Panc1 (cell line): ENCODE data around the gene CLDN5.

Experiments
- POLR2AphosphoS5 ChIP-seq: IDR thresholded peaks from 2 replicates; pipeline ENCODE4 v1.6.1; 2012; ENCODE audit warnings: mild to moderate bottlenecking, low read depth, low read length, moderate library complexity
- TCF7L2 ChIP-seq: IDR thresholded peaks from 2 replicates; pipeline ENCODE4 v1.6.1; 2011; ENCODE audit warnings: mild to moderate bottlenecking, low read depth, low read length, inconsistent platforms
- TF ChIP-seq, protein P1 (sequence below): fragments of 450-650 bp; IDR thresholded peaks from 2 replicates; pipeline ENCODE4 v1.5.1; 2017; ENCODE audit warnings: mild to moderate bottlenecking
- TF ChIP-seq, protein P2 (sequence below), 2 experiments: IDR thresholded peaks; 2 replicates each; pipeline ENCODE4 v1.6.1; 2011 to 2012; ENCODE audit warnings: low read depth in 2 of 2, control low read depth in 1 of 2, low read length in 1 of 2, mild to moderate bottlenecking in 1 of 2, moderate library complexity in 1 of 2; ENCODE audit not compliant: insufficient read depth in 1 of 2

DNA sequence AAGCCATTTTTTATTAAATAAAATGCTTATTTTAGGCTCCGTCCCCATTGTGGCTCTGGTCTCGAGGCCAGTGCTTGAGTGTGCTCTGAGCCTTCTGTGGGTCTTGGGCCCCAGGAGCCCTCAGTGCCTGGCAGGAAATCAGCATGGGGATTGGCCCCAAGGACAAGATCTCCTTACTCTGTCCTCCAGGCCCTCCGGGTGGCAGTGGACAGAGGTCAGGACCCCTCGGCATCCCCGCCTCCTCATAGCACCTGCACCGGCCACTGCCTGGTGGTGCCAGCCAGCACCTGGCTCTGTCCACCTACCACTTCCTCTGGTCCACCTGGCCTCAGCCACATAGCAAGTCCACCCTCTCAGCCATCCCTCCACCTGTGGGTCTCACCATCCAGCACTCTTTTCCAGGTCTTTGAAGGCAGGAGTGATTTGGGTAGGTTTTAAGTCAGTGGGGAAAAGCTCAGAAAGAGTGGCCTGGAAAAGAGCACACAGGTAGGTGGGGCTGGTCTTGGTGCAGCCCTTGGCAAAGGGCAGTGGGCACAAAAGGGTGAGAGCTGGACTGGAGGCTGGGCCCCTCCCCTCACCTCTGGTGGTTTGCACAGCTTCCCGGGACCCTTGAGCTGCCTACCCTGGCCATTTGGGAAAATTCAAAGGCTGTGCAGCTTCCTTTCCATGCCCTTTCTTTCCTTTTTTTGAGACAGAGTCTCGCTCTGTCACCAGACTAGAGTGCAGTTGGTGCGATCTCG is 3.5 kb downstream of the CLDN5 start:
- TF ChIP-seq, protein P1, sequence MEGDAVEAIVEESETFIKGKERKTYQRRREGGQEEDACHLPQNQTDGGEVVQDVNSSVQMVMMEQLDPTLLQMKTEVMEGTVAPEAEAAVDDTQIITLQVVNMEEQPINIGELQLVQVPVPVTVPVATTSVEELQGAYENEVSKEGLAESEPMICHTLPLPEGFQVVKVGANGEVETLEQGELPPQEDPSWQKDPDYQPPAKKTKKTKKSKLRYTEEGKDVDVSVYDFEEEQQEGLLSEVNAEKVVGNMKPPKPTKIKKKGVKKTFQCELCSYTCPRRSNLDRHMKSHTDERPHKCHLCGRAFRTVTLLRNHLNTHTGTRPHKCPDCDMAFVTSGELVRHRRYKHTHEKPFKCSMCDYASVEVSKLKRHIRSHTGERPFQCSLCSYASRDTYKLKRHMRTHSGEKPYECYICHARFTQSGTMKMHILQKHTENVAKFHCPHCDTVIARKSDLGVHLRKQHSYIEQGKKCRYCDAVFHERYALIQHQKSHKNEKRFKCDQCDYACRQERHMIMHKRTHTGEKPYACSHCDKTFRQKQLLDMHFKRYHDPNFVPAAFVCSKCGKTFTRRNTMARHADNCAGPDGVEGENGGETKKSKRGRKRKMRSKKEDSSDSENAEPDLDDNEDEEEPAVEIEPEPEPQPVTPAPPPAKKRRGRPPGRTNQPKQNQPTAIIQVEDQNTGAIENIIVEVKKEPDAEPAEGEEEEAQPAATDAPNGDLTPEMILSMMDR: no peak
- TF ChIP-seq TCF7L2 (no peak), POLR2AphosphoS5 (no peak)
- TF ChIP-seq, protein P2, sequence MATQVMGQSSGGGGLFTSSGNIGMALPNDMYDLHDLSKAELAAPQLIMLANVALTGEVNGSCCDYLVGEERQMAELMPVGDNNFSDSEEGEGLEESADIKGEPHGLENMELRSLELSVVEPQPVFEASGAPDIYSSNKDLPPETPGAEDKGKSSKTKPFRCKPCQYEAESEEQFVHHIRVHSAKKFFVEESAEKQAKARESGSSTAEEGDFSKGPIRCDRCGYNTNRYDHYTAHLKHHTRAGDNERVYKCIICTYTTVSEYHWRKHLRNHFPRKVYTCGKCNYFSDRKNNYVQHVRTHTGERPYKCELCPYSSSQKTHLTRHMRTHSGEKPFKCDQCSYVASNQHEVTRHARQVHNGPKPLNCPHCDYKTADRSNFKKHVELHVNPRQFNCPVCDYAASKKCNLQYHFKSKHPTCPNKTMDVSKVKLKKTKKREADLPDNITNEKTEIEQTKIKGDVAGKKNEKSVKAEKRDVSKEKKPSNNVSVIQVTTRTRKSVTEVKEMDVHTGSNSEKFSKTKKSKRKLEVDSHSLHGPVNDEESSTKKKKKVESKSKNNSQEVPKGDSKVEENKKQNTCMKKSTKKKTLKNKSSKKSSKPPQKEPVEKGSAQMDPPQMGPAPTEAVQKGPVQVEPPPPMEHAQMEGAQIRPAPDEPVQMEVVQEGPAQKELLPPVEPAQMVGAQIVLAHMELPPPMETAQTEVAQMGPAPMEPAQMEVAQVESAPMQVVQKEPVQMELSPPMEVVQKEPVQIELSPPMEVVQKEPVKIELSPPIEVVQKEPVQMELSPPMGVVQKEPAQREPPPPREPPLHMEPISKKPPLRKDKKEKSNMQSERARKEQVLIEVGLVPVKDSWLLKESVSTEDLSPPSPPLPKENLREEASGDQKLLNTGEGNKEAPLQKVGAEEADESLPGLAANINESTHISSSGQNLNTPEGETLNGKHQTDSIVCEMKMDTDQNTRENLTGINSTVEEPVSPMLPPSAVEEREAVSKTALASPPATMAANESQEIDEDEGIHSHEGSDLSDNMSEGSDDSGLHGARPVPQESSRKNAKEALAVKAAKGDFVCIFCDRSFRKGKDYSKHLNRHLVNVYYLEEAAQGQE (IDR thresholded peaks at IDR 0.05; ENCODE audit: insufficient read depth in 1 of 2, low read depth in 2 of 2, low read length in 1 of 2): no peak
